GM18907 (cell line): ENCODE measurements around the gene RNF213.
"Not testable (repeated sequence)": the region's sequence is repeated elsewhere in the genome, so short reads cannot be mapped to it uniquely, and the experiment has no call there.

Experiments used
- ATAC-seq: cut with Tn5 transposase; IDR thresholded peaks from one replicate; pipeline ENCODE4 v1.9.1; 2021; ENCODE audit warnings: mild to moderate bottlenecking, moderate library complexity; ENCODE audit not compliant: unreplicated experiment

RNF213 gene

DNA sequence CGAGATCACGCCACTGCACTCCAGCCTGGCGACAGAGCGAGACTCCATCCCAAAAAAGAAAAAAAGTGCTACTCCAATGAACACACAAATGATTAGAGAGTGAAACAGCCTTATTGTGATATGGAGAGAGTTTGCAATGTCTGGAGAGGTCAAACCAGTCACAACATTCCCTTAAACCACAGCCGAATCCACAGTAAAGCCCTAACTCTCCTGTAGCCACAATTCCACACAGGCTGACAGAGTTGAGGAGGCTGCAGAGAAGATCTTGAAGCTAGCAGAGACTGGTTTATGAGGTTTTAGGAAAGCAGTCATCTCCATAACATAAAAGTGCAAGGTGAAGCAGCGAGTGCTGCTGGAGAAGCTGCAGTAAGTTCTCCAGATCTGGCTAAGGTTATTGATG lies 6.7 kb downstream of the RNF213 start:
- ATAC-seq = no peak

GRCh38 chr17:80268427-80268826 lies 7.8 kb downstream of the RNF213 start:
- no peak for ATAC-seq

DNA sequence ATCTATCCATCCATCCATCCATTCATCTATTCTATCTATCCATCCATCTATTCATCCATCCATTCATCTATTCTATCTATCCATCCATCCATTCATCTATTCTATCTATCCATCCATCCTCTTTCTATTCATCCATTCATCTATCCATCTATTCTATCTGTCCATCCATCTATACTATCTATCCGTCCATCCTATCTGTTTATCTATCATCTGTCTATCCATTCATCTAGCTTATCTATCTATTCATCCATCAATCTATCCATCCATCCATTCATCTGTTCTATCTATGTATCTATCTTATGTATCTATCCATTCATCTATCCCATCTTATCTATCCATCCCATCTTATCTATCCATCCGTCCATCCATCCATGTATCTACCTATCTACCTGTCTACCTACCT lies 8.8 kb downstream of the RNF213 start:
- no peak for ATAC-seq

DNA sequence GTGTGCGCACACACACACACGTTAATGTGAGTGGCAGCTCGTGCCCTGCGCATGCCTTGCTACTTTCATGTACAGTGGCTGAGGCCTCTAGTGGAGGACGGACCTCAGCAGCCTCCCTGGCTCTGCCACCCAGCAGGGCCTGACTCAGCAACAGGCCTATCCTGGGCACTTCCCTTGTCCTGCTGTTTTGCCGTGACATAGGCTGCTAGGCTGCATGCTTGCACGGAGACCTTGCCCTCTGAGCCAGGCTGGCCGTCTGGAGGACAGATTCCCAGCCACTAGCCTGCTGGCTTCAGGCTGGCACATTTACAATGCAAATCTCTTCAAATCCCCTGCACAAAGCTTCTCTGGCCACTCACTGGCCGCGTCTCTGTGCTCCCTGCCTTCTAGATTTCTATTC lies 9.5 kb downstream of the RNF213 start:
- no peak for ATAC-seq

DNA sequence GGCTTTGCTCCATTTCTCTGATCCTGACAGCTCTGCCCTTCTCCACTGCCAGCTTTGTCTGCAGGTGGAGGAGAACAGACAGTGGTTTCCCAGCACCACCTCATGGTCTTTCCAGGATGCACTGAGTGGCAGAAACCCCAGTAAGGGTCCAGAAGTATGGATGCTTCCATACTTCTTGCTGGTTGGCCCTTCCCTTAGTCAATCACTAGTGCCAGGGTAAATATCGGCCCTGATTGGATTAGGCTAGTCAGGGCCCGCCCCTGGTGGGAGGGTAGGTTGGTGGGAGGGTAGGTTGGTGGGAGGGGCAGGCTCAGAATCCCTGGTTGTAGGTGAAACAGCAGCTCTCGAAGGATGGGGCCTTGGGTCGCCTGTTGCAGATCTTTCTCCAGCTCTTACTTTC lies 10.2 kb downstream of the RNF213 start:
- ATAC-seq = no peak

GRCh38 chr17:80272366-80272765 lies 11.7 kb downstream of the RNF213 start:
- ATAC-seq = no peak

DNA sequence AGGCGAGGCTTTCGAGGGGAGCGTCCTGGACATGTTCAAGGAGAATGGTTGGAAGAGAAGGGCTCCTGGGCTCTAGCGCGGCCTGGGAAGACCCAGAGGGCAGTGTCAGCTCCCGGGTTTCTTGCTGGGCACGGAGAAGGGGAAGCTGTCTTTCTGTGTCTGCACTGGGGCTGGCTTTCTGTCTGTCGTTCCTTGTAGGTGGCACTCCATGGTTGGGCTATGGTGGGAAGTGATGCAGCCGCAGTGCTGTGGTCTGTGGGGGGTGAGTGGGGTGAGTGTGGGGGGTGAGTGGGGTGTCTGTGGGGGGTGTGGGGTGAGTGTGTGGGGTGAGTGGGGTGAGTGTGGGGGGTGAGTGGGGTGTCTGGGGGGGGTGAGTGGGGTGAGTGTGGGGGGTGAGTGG lies 13.7 kb downstream of the RNF213 start:
- ATAC-seq = no peak

DNA sequence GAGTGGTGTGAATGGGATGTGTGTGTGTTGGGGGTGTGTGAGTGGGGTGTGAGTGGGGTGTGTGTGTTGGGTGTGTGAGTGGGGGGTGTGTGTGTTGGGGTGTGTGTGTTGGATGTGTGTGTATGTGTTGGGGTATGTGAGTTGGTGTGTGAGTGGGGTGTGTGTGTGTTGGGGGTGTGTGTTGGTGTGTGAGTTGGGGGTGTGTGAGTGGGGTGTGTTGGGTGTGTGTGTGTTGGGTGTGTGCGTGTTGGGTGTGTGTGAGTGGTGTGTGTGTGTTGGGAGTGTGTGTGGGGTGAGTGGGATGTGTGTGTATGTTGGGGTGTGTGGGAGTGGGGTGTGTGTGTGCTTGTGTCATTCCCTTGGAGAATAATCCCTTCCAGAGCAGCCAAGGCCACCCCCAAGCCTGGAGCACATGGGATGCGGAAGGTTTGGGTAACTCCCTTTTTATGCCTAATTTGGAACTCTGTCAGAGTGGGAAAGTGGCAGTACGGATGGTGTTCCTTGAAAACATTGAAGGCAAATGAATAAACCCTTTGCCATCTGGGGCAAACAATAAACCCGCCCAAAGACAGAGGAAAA lies 14.3 kb downstream of the RNF213 start:
- ATAC-seq = no peak

DNA sequence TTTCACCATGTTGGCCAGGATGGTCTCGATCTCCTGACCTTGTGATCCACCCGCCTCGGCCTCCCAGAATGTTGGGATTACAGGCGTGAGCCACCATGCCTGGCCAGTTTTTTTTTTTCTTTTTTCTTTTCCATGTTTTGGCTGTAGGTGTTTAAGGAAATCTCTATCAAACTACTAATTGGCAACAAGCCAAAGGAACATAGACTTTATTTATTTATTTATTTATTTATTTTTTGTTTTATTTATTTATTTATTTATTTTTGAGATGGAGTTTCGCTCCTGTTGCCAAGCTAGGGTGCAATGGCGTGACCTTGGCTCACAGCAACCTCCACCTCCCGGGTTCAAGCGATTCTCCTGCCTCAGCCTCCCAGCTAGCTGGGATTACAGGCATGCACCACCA lies 15.2 kb downstream of the RNF213 start:
- not testable (repeated sequence) for ATAC-seq

- ATAC-seq = no peak
These were observed 17.4 kb downstream of the RNF213 start for GRCh38 chr17:80277751-80278671.

DNA sequence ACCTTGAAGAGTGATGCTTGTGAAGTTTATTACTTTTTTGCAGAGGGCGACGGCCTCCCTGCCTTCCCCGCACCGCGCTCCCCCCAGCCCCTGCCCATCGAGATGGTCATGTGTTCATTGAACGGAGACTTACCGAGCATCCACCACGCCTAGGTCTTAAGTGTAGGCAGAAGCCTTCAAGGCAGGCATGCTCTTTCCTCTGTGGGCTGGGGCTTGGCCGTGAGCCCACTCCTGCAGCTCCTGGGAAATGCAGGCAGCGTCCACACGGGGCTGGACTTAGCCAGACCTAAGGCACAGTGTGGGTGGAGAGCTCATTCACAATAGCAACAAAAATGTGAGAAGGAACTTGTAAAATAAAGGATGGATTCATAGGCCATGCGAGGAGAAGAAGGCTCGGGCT lies 19.2 kb downstream of the RNF213 start:
- ATAC-seq = no peak

DNA sequence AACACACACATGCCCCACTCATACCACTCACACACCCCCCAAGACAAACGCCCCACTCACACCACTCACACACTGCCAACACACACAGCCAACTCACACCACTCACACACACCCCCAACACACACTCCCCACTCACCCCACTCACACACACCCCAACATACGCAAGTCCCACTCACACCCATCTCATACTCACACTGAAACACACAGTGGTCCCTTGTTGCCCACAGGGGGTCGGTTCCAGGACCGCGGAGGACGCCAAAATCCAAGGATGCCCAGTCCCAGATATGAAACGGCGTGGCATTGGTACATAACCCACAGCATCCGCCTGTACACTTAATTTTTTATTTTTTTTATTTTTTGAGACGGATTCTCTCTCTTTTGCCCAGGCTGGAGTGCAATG lies 20.9 kb downstream of the RNF213 start:
- no peak for ATAC-seq

DNA sequence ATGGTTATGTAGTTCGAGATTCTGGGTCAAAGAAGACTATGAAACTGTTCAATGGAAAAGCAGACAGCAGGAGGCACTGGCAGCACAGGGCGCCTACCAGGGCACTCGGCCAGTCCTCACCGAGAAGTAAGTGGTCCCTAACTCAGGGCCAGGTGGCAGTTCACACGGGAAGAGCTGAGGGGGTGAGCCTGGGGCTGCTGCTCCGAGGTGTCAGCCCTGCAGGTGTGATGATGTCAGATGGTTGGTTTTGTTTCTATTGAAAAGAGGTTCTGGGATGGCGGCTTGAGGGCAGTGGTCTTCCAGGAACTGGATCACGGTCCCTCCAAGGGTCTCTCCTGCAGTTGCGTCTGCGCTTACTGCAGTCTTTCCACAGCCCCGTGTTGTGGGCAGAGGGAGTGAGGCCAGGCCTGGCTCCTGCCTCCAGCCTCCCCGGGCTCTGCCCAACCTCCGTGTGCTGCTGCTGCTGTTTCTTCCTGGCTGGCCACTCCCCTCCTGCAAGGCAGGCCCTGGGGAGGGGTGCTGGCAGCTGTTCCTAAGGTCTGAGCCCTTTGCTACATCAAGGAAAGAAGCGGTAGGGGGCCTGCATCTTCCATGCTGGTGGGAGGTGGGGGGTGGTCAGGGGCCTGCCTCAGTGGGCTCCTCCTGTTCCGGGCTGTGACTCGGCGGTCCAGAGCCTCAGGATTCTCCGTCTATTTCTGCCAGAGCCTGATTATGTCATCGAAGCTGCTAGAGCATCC lies 22.6 kb downstream of the RNF213 start:
- no peak for ATAC-seq

DNA sequence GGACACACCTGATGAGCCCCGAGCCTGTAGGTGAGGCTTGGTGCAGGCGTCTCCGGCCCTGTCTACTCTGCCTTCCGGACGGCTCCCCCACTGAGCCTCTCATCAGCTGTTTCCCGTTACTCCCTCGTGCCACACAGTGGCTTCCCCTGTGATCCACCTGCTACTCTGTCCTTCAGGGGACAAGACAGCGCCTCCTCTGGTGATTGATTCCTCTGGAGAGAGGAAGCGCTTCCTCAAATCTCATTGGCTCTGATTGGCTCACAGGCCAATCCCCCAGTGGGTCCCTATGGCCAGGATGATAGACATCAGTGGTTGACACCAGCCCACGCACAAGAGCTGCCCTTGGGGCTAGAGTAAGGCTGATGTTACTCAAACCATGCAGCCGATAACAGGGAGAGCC lies 24.0 kb downstream of the RNF213 start:
- no peak for ATAC-seq

- no peak for ATAC-seq
These were observed 24.7 kb downstream of the RNF213 start for GRCh38 chr17:80285237-80285920.

- no peak for ATAC-seq
These were observed 25.9 kb downstream of the RNF213 start for GRCh38 chr17:80286638-80286960.

GRCh38 chr17:80287038-80287437 lies 26.4 kb downstream of the RNF213 start:
- no peak for ATAC-seq

DNA sequence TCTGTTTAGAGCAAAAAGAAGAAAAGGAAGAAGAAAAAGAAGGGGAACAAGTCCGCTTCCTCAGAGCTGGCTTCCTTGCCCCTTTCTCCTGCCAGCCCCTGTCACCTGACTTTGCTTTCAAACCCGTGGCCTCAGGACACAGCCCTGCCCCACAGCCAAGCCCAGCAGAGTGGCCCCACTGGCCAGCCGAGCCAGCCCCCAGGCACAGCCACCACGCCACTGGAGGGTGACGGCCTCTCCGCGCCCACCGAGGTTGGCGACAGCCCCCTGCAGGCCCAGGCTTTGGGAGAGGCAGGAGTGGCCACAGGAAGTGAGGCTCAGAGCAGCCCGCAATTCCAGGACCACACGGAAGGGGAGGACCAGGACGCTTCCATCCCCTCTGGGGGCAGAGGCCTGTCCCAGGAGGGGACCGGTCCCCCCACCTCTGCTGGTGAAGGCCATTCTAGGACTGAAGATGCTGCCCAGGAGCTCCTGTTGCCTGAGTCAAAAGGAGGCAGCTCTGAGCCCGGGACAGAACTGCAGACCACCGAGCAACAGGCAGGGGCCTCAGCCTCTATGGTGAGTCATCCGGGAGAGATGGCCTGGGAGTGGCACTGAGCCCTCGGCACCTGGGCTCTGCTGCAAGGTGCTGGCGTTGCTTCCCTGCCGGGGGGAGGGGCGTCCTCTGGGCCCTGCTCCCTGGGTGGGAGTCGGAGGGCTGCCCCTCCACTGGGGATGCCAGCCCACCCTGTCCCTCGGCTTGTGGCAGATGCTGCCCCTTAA lies 27.3 kb downstream of the RNF213 start:
- ATAC-seq = no peak

GRCh38 chr17:80289616-80290015 lies 29.0 kb downstream of the RNF213 start:
- no peak for ATAC-seq

DNA sequence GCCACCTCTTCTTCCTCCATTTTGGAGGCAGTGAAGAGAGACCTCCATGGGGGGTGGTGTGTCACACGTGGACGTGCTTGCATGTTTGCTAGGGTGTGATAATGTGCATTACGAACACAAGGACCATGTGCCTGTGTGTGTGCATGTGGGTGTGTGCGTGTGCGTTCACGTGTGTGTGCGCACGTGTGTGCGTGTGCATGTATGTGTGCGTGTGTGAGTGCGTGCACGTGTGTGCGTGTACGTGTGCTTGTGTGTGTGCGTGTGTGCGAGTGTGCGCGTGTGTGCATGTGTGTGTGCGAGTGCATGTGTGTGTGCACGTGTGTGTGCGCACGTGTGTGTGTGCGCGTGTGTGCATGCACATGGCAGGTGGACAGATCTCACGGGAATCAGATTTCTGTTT lies 29.5 kb downstream of the RNF213 start:
- ATAC-seq = no peak

- no peak for ATAC-seq
These were observed 30.6 kb downstream of the RNF213 start for GRCh38 chr17:80291260-80291659.
